CD4-positive, alpha-beta T cell treated with Interleukin-6 for 4 hours (primary cell): ENCODE results near the gene DSN1.
A peak's percentile ranks its signal among the peaks of the same experiment; 100 is the strongest.
"Not testable (repeated sequence)": the region's sequence is repeated elsewhere in the genome, so short reads cannot be mapped to it uniquely, and the experiment has no call there.

Source experiments
- DNase-seq: peaks from one replicate; pipeline ENCODE4 v3.0.0-alpha.2; 2020; ENCODE audit warnings: mixed read lengths

The DSN1 gene, protein sequence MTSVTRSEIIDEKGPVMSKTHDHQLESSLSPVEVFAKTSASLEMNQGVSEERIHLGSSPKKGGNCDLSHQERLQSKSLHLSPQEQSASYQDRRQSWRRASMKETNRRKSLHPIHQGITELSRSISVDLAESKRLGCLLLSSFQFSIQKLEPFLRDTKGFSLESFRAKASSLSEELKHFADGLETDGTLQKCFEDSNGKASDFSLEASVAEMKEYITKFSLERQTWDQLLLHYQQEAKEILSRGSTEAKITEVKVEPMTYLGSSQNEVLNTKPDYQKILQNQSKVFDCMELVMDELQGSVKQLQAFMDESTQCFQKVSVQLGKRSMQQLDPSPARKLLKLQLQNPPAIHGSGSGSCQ

GRCh38 chr20:36773597-36774390 lies at the start of gene DSN1:
Gene DSN1, minus strand, starts transcription at chr20:36773763. Its CDS starts 2,305 bp downstream, at chr20:36771458.
- peak; percentile 98 for DNase-seq

DNA sequence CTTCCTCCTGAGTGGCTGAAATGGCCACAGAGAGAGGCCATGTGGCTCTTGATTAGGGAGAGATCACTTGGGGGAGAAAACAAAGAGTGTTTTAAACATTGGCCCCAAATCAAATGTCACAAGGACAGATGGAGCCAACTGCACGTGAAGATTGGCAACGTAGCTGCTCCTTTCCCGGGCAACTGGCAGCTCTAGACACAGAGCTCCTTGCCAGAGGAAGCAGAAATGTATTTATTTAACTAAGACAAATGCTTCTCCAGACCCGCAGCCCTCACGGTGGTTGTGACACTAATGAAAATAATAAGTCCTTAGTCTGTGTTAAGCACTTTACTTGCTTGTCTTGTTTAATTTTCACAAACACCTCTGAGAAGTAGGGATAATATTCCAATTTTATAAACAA lies 49.6 kb upstream of the DSN1 start:
- DNase-seq: no peak

GRCh38 chr20:36821964-36822437 lies 48.4 kb upstream of the DSN1 start:
- DNase-seq: no peak

- DNase-seq: no peak
Observed at GRCh38 chr20:36820928-36821327, 47.4 kb upstream of the DSN1 start.

DNA sequence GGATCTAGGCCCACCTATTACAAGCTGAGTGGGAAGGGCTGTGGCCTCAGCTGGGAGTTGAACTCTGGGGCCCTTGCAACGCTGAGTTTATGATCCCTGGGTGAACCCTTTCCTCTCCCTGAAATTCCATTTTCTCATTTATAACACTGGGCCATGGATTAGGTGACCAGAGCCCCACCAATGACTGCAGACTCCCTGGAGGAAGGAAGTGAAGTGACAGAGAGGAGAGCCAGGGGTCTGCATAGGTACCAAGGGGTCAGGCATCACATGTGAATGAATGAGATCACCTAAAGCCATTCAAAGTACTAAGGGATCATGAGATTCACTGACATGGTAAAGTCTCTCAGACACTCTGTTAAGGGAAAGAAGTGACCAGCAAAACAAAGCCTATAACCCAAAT lies 46.5 kb upstream of the DSN1 start:
- no peak for DNase-seq

DNA sequence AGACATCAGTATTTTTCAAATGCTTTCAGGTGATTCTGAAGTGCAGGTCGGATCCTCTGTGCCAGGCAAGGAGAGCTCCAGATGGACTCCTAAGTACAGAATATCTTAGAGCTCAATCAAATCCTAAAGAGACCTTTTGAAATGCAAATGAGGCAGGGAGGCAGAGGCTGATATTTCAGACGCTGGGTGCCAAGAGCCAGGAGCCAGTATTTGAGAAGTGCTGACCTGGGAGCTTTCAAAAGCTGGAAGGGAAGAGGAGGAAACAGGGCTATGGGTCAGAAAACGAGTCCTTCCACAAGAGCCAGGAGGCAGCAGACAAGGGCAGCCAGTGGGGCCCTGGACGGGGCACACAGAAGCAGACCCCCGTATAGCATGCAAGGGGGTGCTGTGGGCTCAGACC lies 46.1 kb upstream of the DSN1 start:
- no peak for DNase-seq

- no peak for DNase-seq
Observed at GRCh38 chr20:36818861-36819260, 45.3 kb upstream of the DSN1 start.

GRCh38 chr20:36818185-36818584 lies 44.6 kb upstream of the DSN1 start:
- DNase-seq: no peak

GRCh38 chr20:36817496-36817895 lies 43.9 kb upstream of the DSN1 start:
- DNase-seq: no peak

- no peak for DNase-seq
Observed at GRCh38 chr20:36815454-36816091, 42.0 kb upstream of the DSN1 start.

DNA sequence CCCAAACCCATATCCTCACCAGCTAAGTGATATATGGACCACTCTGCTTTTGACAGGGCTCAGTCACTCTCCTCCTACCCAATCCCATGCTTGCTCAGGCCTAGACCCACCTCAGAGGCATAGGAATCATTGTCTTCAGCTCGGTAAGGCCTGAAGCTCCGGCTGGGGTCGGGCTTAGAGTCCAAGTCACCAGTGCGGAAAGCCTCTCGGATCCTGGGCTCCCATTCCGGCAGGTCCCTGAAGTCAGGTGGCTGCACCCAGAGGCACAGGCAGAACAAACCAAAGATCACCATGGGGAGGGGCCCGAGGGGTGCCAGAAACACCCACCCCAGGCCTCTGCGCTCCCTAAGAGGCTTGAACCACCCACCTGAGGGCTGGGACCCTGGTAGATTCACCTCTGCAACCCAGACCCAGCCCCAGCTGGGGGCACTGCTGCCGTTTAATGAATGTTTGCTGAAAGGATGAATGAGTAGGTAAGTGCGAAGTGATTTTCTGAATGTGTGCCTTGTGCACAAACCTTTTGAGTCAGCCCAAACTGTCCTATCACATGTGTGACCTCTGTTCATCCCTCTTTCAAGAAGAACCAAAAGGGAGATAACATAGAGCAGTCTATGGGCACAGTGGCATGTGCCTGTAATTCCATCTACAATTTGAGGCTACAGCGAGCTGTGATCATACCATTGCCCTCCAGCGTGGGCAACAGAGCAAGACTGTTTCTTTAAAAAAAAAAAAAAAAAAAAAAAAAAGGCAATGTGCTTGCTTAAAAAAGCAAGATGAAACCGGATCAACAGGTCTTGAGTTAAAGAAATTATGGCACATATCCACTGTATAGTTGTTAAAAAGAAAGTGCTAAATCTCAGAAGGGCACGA lies 39.3 kb upstream of the DSN1 start:
- no peak for DNase-seq

- DNase-seq: peak; percentile 80
Observed at GRCh38 chr20:36808317-36809257, 35.0 kb upstream of the DSN1 start.

DNA sequence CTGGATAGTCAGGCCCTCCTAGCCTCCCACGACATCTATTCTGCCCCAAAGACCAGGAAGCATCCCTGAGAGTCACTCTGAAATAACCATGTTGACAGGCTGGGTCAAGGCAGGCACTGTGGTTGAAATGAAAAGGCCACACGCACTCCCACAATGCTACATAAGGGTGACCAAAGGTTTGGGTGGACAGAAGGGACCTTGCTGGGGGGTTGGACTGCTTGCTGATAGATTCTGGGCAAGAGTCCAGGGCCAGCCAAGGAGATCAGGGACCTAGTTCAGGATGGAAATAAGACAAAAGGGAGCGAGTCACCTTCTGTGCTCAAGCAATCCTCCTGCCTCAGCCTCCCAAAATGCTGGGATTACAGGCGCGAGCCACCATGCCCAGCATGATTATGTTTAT lies 32.5 kb upstream of the DSN1 start:
- no peak for DNase-seq

DNA sequence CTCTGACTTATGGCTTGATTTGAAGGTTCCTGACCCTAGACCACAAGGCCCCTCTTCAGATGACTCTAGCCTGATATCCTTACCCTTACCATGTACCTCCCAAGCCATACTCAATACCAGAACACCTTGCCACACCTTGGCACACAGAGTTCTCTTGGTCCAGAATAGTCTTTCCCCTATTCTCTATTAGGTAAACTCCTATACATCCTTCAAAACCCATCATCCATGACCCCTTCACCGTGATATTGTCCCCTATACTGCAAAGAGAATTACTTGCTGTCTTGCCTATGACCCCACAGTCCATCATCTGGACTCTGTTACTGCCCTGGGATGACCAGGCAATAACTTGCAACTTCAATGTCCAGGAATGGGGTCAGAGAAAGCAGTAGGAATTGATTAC lies 31.8 kb upstream of the DSN1 start:
- DNase-seq: no peak

GRCh38 chr20:36804425-36804824 lies 30.9 kb upstream of the DSN1 start:
- DNase-seq: no peak

DNA sequence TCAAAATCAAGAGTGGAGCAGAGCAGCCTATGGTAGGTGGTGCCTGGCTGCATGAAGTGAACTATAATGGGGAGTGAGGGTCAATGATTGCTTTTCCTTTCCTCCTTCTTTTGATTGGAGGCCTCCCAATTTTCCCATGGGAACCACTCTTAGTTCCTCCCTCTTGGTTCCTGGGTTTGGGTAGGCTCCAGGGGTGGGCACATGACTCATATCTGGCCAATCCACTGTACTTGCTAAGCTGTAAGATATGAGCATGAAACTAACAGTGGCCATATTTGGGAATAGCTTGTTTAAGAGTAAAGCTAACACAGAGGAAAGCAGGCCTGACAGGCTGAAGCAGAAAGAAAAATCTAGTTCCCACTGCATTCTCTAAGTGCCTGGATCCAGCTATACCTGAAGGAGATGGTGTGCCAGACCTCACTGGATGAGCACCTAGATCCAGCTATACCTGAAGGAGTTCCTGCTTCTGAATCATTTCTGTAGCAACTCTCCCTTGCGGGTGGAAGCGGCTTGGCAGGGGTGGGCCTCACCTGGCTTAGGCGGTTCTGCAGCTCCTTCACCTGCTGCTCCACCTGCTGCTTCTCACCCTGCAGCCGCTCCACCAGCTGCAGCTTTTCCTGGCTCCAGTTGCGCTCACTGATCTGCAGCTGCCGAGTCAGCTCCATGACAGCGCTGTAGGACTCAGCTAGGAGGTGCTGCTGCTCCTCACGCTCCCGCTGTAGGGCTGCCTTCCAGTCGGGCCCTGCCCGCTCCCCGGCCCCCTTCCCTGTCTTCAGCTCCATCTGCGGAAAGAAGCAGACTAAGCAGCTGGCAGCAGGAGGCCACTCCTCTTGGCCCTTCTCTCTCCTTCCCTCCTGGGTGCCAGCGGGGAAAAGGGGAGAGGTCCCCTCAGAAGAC lies 29.0 kb upstream of the DSN1 start:
- no peak for DNase-seq

DNA sequence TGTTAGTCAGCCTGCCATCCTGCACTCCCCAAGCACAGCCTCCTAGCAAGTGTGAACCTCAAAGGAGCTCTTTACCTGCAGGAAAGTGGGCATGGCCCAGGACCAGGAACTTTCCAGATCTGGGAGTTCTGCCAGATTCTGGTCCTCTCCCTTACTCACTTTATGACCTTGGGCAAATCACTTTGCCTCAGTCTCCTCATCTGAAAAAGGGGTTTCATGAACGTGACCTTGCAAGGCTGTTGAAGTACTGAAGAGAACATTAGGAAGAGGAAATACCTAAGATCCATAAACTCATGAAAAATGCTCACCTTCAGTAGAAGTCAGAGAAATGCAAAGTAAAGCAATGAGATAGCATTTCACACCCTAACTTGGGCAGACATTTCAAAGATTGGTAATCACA lies 26.8 kb upstream of the DSN1 start:
- DNase-seq: no peak

DNA sequence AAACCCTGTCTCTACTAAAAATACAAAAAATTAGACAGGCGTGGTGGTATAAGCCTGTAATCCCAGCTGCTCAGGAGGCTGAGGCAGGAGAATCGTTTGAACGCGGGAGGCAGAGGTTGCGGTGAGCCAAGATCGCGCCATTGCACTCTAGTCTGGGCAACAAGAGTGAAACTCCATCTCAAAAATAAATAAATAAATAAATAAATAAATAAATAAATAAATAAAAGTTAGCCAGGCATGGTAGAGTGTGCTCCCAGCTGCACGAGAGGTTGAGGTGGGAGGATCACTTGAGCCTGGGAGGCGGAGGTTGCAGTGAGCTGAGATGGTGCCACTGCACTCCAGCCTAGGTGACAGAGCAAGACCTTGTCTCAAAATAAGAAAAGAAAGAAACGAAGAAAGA lies 25.8 kb upstream of the DSN1 start:
- DNase-seq: not testable (repeated sequence)

- no peak for DNase-seq
Observed at GRCh38 chr20:36796875-36797274, 23.3 kb upstream of the DSN1 start.

DNA sequence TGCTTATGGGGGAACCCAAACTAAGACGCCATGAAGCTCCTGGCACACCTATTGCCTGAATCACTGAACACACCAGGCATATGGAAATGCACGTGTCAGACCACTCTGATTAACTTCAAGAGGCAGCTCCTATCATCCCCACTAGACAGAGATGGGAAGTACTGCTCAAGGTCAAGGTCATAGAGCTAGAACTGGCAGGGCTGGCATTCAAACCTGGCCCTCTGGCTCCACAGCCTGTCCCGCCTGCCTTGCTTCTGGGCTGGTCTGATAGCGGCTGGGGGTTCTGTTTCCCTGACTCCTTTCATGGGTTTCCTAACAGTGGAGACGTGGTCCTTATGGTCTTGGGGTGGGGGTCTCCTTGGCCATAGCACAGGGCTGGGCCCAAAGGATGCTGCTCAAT lies 22.6 kb upstream of the DSN1 start:
- no peak for DNase-seq
